ENCODE results near the gene LPA.
"Not testable (repeated sequence)": the region's sequence is repeated elsewhere in the genome, so short reads cannot be mapped to it uniquely, and the experiment has no call there.

Gene LPA

DNA sequence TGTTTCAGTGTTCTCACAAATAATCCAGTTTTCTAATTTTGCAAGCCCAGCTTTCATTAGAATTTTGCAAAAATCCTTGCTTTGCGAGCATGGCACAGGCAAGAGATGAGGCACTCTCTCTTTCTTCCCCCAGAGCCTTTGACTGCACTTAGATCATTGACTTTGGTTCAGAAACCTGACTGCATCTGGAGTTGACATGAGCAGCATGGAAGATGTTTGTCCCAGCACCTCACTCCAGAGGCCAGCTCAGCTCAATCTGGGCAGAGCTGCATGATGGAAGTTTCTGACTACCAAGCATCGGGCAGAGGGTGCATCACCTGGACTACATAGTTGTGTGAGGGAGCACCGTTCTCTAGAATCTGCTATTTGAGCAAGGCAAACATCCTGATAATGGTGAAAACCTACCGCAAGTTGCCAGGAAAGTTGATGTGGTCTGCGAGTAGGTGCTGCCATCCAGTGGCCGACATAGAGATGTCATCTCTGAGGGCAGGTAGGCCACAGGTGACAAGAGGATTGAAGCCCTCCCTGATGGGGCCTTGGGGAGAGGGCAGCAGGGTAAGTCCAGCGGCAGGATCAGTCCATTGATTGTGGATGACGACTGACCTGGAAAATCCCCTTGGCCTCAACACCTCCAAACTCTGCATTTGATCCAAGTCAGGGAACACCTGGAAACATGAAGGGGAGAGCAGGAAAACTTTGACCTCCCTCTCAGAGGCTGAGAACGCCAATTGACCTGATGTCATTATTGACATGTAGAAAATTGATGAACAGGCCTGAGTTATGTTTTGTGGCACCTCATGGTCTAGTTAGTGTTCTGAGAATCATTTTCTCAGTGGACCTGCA, 3.8 kb upstream of the LPA start:
- DNase-seq (ENCODE audit: low read depth in 2 of 3, low spot score in 2 of 3): peak in 1 of 3 experiments; percentile 5

DNA sequence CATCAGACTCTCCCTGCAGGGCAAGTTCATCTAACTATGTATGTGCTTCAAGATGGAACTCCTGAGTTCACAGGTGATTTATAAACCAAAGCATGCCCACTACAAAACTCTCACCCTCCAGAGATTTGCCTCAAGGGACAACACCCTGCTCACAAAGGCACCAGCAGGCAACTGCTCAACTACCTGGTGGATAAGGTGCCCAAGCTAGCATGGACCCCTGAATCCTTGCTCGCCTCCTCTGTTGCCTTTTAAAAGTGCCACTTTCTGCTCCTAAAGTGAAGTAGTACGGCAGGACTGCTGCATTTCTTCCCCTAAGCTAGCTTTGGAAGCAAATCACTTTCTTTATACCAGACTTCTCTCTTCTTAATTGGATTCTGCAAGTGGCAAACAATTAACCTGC, 1.2 kb downstream of the LPA start:
- DNase-seq (ENCODE audit: low read depth in 2 of 3, low spot score in 2 of 3): no peak

DNA sequence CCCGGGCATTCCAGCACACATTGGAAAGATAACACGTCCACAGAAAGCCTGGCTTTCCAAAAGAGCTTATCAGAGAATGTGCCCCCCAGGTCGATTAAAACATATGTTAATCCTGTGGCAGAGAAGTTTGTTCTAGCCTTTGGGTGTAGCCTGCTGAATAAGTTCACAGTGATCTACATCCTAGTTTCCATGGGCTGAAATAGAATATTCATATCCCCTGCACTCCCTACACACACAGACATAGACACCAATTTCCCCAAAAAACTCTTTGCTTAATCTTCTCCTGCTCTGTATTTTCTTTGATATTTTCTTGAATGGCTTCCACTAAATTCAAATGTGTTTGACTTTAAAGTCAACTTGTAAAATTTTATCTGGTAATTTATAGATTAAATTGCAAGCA, 1.6 kb downstream of the LPA start:
- no peak for DNase-seq (ENCODE audit: low read depth in 2 of 3, low spot score in 2 of 3)

DNA sequence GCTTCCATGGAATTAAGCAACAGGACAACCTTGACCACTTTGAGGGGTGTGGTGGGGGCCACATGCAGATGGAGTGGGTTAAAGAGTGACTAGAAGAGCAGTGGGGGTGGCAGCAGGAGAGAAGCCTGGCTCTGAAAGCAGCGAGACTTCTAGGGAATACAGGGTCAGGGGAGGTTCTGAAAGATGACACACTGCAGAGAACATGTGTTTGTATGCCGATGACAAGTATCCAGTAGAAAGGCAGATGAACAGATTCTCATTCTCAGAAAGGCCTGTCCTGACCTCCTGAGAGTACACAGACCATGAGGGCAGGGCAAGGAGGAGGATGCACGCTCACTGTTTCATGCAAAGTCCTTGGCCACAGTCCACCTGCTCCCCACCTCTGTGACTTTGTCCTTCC, 2.9 kb downstream of the LPA start:
- no peak for DNase-seq (ENCODE audit: low read depth in 2 of 3, low spot score in 2 of 3)

DNA sequence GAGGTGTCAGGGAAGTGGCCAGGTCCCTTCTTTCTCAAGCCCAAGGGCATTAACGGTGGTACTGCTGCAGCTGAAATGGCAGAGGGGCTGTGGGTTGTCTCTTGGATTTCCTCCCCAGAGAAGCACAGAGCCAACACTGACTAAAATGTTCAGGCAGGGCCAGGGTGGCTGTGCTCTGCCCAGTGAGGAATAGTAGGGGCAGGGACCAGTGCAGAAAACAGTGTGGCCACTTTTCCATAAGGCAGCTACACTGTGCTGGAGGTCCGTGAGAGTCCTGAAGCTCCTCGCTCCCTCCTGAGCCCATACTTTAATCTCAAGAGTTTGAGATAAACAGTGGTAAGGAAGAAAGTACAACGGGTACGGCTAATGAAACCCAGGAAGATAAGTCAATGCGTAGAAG, 4.5 kb downstream of the LPA start:
- no peak for DNase-seq (ENCODE audit: low read depth in 2 of 3, low spot score in 2 of 3)

DNA sequence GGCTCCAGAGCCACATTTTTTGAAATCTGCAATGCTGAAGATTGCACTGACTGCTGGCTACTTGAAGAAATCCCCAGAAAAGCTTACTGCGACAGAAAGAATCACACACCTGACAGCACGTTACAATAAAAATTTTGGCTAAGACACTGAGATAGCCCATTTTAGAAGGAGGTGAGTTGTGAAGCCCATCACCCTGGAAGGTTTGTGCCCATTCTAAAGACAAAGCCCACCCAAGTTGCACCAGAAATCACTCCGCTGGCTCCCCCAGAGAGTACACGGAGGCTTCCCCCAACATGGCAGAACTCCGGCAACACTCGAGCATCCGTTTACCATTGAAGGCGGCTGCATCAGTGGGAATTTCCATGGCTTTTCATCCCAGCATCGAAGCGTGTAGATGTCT, 29.4 kb downstream of the LPA start:
- no peak for DNase-seq (ENCODE audit: low read depth in 2 of 3, low spot score in 2 of 3)

DNA sequence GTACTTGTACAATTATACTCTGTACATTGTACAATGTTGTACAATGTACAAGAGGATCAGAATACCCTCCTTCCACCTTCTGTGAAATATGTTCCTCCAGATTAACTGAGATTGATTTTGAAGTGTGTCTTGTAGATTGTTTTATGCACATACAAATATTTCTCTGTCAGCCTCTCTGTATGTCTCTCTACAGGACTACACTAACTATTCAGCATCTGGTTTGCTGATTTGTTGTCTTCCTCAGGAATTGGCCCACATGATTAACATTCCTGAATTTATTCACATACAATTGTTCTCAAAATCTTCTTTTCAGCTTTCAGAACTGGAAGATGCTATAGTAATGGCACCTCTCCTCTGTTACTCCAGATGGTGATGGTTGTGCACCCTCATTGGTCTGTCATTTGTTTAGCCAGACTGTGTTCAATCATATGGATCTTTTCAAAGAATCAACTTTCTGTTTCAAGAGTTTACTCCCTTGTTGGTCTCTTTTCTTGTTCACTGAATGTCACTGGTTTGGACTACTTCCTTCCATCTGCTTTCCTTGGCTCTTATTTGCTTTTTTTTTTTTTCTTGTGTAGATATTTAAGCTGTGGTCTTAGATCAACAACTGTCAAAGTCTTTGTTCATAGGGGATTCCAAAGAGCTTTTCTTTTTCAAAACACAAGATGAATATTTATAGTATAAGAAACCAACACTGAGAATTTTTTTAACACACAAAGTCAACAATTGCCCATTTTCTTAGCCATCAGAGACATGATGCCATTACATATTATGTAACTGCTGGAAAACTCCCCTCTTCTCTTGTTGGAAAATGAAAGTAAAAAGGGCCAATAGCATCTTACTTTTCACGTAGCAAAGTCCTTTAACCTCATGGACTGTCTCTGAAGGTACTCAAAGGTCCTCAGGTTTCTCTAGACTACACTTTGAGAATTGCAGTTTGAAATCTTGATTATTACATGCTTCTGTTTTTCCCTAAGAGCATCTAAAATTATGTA, 67.9 kb downstream of the LPA start:
- DNase-seq (ENCODE audit: low read depth in 2 of 3, low spot score in 2 of 3): no peak

DNA sequence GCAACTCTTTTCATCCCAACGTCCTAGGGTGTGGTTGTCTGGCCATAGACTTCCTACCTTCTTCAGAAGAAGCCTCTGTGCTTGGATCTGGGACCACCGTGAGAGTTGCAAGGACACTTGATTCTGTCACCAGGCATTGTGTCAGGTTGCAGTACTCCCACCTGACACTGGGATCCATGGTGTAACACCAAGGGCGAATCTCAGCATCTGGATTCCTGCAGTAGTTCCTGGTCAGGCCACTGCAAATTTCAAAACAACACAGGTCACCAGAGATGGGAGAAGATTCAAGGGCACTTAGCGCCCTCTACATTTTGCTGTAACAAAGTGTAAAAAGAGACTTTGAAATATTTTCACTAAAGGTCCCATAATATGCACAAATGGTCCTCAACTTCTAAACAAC, 68.8 kb downstream of the LPA start:
- DNase-seq (ENCODE audit: low read depth in 2 of 3, low spot score in 2 of 3): not testable (repeated sequence)

DNA sequence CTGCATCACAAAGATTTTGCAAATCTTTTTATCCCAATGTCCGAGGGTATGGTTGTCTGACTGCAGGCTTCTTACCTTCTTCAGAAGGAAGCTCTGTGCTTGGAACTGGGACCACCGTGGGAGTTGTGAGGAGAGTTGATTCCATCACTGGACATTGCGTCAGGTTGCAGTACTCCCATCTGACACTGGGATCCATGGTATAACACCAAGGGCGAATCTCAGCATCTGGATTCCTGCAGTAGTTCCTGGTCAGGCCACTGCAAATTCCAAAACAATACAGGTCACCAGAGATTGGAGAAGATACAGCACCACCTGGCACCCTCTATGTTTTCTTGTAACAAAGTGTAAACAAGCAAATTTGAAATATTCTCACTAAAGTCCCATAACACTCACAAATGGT, 77.7 kb downstream of the LPA start:
- no peak for DNase-seq (ENCODE audit: low read depth in 2 of 3, low spot score in 2 of 3)

DNA sequence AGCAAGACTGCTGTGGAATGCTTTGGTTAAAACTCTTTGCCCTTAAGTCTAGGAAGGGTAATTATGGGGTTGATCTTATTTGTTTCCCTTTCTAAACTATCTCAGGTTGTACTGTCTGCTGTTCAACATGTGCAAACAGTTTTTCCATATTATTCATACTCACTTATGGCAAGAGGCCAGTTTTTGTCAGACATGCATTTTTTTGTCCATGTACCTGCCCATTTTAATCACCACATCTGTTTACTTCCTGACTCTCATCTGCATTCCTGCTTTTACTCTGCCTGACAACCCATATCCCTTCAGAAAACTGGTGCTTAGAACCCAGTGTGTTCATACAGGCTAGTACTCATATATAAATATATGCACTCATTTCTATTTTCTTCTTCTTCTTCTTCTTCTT, 80.3 kb downstream of the LPA start:
- no peak for DNase-seq (ENCODE audit: low read depth in 2 of 3, low spot score in 2 of 3)

DNA sequence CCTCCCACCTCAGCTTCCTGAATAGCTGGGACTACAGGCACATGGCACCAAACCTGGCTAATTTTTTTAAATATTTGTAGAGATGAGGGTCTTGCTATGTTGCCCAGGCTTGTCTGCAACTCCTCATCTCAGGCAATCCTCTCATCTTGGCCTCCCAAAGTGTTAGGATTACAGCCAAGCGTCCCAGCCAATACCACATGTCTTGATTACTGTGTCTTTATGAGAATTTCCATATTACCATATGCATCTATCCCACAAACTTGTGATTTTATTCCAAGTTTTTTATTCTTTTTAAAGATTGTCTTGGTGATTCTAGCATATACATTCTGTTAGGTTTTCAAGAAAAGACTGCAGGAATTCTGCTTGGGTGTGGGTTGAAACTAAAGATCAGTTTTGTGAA, 82.7 kb downstream of the LPA start:
- DNase-seq (ENCODE audit: low read depth in 2 of 3, low spot score in 2 of 3): no peak

DNA sequence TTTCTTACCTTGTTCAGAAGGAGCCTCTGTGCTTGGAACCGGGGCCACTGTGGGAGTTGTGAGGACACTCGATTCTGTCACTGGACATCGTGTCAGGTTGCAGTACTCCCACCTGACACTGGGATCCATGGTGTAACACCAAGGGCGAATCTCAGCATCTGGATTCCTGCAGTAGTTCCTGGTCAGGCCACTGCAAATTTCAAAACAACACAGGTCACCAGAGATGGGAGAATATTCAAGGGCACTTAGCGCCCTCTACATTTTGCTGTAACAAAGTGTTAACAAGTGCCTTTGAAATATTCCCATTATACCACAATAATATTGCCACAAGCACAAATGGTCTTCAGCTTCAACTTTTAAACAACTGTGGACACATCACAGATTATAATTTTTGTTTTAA, 85.6 kb downstream of the LPA start:
- DNase-seq (ENCODE audit: low read depth in 2 of 3, low spot score in 2 of 3): not testable (repeated sequence)

DNA sequence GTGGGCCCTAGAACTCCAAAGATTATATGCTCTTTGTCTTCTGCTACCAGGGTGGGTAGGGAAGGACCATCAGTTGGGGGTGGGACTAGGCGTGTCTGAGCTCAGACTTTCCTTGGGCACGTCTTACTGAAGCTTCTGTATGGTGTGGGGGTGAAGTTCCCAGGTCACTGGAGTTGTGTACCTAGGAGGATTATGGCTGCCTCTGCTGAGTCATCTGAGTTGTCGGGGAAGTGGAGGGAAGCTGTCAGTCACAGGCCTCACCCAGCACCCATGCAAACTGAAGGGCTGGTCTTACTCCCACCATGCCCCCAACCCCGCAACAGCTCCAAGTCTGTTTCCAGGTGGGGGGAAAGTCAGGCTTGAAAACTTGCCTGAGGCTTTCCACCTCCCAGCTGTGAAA, 90.1 kb downstream of the LPA start:
- DNase-seq (ENCODE audit: low read depth in 2 of 3, low spot score in 2 of 3): no peak

DNA sequence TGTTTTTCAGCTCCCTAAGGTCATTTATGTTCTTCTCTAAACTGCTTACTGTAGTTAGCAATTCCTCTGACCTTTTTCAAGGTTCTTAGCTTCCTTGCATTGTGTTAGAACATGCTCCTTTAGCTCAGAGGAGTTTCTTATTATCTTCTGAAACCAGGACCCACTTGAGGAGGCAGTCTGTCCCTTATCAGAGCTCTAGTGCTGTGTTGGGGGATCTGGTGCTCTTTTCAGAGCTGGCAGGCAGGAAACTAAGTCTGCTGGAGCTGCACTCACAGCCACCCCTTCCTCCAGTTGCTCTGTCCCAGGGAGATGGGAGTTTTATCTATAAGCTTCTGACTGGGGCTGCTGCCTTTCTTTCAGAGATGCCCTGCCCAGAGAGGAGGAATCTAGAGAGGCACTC, 92.9 kb downstream of the LPA start:
- DNase-seq (ENCODE audit: low read depth in 2 of 3, low spot score in 2 of 3): not testable (repeated sequence)

DNA sequence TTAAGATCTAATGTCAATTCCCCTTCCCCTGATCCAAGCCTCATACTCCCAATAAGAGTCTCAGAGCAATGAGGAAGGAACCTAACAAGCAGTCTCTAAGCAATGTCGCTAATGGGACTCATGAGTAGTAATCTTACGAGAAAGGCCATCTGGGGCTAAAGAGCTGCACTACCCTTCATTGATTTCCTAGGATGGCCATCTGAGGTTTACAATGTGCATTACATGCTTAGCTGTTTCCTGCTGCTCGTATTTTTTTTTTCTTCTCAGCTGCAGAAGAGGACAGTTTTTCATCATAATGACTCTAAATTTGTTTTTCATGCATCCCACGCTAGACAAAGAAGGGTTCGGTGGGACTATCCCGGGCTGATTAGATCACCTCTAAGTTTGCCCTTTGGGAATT, 119.3 kb downstream of the LPA start:
- no peak for DNase-seq (ENCODE audit: low read depth in 2 of 3, low spot score in 2 of 3)

DNA sequence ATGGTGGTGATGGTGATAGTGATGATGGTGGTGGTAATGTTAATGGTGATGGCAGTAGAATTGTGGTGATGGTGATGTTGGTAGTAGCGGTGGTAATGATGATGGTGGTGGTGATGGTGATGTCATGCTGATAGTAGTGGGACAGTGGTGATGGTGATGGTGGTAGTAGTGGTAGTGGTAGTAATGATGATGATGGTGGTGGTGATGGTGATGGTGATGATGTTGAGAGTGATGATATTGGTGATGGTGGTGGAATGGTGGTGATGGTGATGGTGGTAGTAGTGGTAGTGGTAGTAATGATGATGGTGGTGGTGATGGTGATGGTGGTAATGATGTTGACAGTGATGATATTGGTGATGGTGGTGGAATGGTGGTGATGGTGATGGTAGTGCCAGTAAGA, 128.8 kb downstream of the LPA start:
- DNase-seq (ENCODE audit: low read depth in 2 of 3, low spot score in 2 of 3): no peak

DNA sequence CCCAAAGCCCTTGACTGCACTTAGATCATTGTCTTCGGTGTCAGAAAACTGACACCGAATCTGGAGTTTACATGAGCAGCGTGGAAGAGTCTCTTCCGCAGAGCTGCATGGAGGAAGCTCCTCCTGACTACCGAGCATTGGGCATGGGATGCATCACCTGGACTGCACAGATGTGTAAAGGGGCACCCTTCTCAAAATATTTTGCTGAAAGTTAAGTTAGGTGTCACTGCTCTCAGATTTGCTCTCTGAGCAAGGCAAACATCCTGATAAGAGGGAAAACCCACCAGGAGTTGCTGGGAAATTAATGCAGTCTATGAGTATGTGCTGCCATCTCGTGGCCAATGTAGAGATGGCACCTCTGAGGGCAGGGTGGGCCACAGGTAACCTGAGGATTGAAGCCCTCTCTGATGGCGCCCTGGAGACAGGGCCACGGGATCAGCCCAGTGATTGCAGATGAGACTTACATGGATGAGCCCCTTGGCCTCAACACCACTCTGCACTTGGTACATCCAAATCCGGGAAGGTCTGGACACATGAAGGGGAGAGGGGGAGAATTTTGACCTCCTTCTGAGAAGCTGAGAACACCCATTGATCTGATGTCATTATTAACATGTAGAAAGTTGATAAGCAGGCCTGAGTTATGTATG, 129.9 kb downstream of the LPA start:
- DNase-seq (ENCODE audit: low read depth in 2 of 3, low spot score in 2 of 3): peak; percentile 8 to 20 (median 18)

DNA sequence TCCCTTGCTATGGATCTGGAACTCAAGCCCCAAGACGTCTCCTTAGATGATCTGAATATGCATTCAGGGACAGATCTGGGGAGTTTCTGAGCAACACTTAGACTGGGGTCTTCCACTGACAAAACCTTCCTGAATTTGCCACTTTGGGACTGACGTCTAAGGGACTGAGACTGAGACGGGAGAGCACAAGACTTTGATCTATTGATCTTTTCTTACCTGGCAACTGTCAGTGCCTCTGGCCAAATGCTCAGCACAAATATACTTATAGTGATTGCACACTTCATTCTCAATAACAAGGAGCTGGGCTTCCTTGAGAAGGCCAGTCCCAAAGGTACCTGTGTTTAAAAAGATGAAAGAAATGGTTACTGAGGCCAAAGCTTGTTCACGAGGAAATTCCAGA, 131.8 kb downstream of the LPA start:
- DNase-seq (ENCODE audit: low read depth in 2 of 3, low spot score in 2 of 3): no peak

DNA sequence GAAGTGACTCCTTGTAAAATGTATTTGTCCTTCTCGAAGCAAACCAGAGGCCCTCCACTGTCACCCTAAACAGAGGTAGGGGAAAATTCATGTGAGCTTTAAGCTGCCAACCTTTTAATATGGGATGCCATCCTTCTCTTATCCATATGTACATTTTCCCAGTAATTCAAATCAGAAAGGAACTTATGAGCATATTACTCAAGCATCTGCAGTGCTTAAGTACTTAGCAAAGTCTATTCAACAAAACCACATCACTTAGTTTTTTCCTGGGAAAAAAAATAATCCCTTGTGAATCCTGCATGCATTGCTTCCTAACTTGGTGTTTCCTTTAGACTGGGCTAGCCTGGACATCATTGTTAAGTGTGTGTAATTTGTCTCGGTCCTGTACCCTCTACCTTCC, 132.2 kb downstream of the LPA start:
- no peak for DNase-seq (ENCODE audit: low read depth in 2 of 3, low spot score in 2 of 3)

DNA sequence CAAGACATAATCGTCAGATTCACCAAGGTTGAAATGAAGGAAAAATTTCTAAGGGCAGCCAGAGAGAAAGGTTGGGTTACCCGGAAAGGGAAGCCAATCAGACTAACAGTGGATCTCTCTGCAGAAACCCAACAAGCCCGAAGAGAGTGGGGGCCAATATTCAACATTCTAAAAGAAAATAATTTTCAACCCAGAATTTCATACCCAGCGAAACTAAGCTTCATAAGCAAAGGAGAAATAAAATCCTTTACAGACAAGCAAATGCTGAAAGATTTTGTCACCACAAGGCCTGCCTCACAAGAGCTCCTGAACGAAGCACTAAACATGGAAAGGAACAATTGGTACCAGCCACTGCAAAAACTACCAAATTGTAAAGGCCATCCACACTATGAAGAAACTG, 134.6 kb downstream of the LPA start:
- DNase-seq (ENCODE audit: low read depth in 2 of 3, low spot score in 2 of 3): not testable (repeated sequence)

DNA sequence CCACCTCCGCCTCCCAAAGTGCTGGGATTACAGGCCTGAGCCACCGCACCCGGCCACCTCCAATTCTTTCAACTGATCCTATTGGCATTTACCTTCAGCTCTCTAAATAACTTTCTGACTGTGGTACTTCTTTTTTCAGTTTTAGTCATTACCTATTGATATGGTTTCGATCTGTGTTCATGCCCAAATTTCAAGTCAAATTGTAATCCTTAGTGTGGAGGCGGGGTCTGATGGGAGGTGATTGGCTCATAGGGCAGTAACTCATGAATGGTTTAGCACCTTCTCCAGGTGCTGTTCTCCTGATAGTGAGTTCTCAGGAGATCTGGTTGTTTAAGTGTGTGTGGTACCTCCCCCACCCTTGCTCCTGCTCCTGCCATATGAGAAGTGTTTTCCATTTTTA, 140.9 kb downstream of the LPA start:
- DNase-seq (ENCODE audit: low read depth in 2 of 3, low spot score in 2 of 3): no peak
